ENCODE data around the gene TEX19. TPM values are rescaled to one million over a fixed set of nuclear protein-coding genes. Genes with fewer than 3 reads are reported as not detected.
A peak's percentile ranks its signal among the peaks of the same experiment; 100 is the strongest.

TEX19 gene
- total and polyA plus RNA-seq, 9 of the 15 experiments (the other 6 are each of a cell fraction or from before 2014, with no cell fraction given) = 0.10 to 4.9 (median 1.9) TPM

DNA sequence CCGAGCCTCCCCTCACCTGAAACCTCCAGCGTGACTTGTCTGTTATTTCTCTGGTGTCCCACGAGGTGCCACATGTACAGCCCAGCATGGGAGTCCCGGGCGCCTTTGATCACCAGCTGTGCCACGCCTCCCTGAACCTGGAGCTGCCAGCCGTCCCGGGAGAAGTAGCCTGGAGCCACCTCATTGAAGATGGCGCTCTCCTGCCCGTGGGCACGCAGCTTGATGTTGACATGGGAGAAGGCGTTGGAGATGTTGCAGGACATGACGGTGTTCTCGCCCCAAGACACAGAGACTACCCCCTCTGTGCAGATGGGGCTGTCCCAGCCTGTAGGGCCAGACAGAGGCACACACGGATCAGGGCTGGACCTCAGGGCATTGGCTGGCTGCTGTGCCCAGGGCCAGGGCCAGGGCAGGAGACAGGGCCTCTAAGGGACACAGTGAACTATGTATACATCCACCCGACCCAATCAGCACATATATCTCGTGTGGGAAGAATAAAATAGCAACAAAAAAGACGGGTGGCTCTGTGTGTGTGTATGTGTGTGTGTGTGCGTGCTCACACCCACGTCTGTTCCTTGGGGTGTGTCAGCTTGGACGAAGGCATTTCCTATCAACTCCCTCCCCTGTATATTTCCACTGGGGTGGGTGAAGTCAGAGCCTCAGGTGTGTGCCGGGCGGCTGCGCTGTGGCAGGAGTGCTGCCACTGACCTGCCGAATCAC, 34.3 kb upstream of the TEX19 start:
- Histone ChIP-seq H3K36me3 (ENCODE audit: control insufficient read depth, insufficient read depth, low read length) (no peaks in the 10 kb centered on the region), H3K9ac (ENCODE audit: insufficient read depth in 1 of 2, low read depth in 2 of 2, low read length in 2 of 2) (peak overlapping the region in 1 of 2 experiments; percentile 84; a peak in 2 of 4 replicates), H2AFZ (ENCODE audit: low read depth, low read length) (peak overlapping the region; percentile 56; the same call in 1 of the 2 replicates), H3K9me1 (ENCODE audit: control insufficient read depth, insufficient read depth, low read length) (no peaks in the 10 kb centered on the region), H3K4me1 (replicated peaks in 1 of 2; ENCODE audit: control insufficient read depth in 2 of 2, insufficient read depth in 2 of 2, low read length in 2 of 2) (peaks cover 51 to 97% of the 10 kb centered on the region in 2 experiments), H4K20me1 (replicated peaks; ENCODE audit: control insufficient read depth, insufficient read depth, low read length) (no peaks in the 10 kb centered on the region), H3K79me2 (ENCODE audit: control insufficient read depth, insufficient read depth, low read length) (no peaks in the 10 kb centered on the region), H3K27me3 (ENCODE audit: control insufficient read depth in 2 of 2, insufficient read depth in 2 of 2, low read length in 2 of 2) (no peaks in the 10 kb centered on the region), H3K27ac (ENCODE audit: extremely low read depth, low read depth, low read length) (peak overlapping the region; percentile 4; the same call in 1 of the 3 replicates), H3K4me2 (ENCODE audit: insufficient read depth, low read length) (no peak overlapping the region; the same call in 1 of the 2 replicates), H3K9me3 (replicated peaks; ENCODE audit: control insufficient read depth, insufficient read depth, low read depth, low read length) (no peaks in the 10 kb centered on the region), H3K4me3 (no peak overlapping the region)
- FAIRE-seq (peak; percentile 29), ATAC-seq (no peak), DNase-seq (ENCODE audit: extremely low read depth in 1 of 4, low spot score in 3 of 4) (no peak)
- TF ChIP-seq DIDO1 (tag; IDR thresholded peaks at IDR 0.05; ENCODE audit: low read depth) (no peak), KLF10 (CRISPR knock-in tag; IDR thresholded peaks at IDR 0.05) (no peak), EGR1 (conservative IDR thresholded peaks at IDR 0.05) (peak; percentile 78), CBFB (CRISPR knock-in tag; IDR thresholded peaks at IDR 0.05) (0 out of 2 replicates have a peak, but pooled peaks have one; percentile 31), ASH1L (IDR thresholded peaks at IDR 0.05; ENCODE audit: borderline replicate concordance, low read depth, partially characterized antibody) (no peak), MTA3 (IDR thresholded peaks at IDR 0.05; ENCODE audit: borderline replicate concordance) (0 out of 2 replicates have a peak, but pooled peaks have one; percentile 26), SIN3A (IDR thresholded peaks at IDR 0.05; ENCODE audit: borderline replicate concordance in 2 of 2, control insufficient read depth in 1 of 2, low read depth in 2 of 2, low read length in 2 of 2) (0 out of 4 replicates have a peak, but pooled peaks of 1 of the 2 experiments have one; percentile 10), GATAD2A (IDR thresholded peaks at IDR 0.05) (0 out of 2 replicates have a peak, but pooled peaks have one; percentile 7), NFE2 (IDR thresholded peaks at IDR 0.05; ENCODE audit: low read depth) (0 out of 2 replicates have a peak, but pooled peaks have one; percentile 1), HMGN3 (IDR thresholded peaks at IDR 0.05; ENCODE audit: borderline replicate concordance, extremely low read depth, insufficient read length, low read depth, low read length) (peak; percentile 21), L3MBTL2 (IDR thresholded peaks at IDR 0.05) (peak; percentile 76), ATF1 (CRISPR knock-in tag; IDR thresholded peaks at IDR 0.05) (no peak), ATF1 (tag; IDR thresholded peaks at IDR 0.05) (peak; percentile 17; the same call in 1 of the 2 replicates), FOXP1 (CRISPR knock-in tag; IDR thresholded peaks at IDR 0.05) (no peak), ZNF583 (CRISPR knock-in tag; IDR thresholded peaks at IDR 0.05) (no peak)
- TF ChIP-seq, protein P1, sequence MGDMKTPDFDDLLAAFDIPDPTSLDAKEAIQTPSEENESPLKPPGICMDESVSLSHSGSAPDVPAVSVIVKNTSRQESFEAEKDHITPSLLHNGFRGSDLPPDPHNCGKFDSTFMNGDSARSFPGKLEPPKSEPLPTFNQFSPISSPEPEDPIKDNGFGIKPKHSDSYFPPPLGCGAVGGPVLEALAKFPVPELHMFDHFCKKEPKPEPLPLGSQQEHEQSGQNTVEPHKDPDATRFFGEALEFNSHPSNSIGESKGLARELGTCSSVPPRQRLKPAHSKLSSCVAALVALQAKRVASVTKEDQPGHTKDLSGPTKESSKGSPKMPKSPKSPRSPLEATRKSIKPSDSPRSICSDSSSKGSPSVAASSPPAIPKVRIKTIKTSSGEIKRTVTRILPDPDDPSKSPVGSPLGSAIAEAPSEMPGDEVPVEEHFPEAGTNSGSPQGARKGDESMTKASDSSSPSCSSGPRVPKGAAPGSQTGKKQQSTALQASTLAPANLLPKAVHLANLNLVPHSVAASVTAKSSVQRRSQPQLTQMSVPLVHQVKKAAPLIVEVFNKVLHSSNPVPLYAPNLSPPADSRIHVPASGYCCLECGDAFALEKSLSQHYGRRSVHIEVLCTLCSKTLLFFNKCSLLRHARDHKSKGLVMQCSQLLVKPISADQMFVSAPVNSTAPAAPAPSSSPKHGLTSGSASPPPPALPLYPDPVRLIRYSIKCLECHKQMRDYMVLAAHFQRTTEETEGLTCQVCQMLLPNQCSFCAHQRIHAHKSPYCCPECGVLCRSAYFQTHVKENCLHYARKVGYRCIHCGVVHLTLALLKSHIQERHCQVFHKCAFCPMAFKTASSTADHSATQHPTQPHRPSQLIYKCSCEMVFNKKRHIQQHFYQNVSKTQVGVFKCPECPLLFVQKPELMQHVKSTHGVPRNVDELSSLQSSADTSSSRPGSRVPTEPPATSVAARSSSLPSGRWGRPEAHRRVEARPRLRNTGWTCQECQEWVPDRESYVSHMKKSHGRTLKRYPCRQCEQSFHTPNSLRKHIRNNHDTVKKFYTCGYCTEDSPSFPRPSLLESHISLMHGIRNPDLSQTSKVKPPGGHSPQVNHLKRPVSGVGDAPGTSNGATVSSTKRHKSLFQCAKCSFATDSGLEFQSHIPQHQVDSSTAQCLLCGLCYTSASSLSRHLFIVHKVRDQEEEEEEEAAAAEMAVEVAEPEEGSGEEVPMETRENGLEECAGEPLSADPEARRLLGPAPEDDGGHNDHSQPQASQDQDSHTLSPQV (IDR thresholded peaks at IDR 0.05) = 0 out of 2 replicates have a peak, but pooled peaks have one; percentile 47
- TF ChIP-seq, protein P2, sequence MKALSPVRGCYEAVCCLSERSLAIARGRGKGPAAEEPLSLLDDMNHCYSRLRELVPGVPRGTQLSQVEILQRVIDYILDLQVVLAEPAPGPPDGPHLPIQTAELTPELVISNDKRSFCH (CRISPR knock-in tag; IDR thresholded peaks at IDR 0.05) = no peak
- TF ChIP-seq, protein P2 (tag; IDR thresholded peaks at IDR 0.05) = peak; percentile 36; the same call in 1 of the 2 replicates
- no TSS peak for BruUV-seq (replicated peaks)
- POLR2A ChIA-PET = interaction anchor here (0.9 kb wide), 1 partner anchor 33 kb away, joined by 4 read pairs; no protein-coding TSS in a partner anchor
- CTCF ChIA-PET (ENCODE audit: low intra/inter-chr PET ratio) = no interaction called here
- intact Hi-C loops (cut with micrococcal nuclease) = no loop called here
- in situ Hi-C loops (cut with MboI) = no loop called here
- 55% methylated on average over 22 of the region's 25 CpGs for WGBS (ENCODE audit: insufficient coverage, low coverage, missing lambda C conversion rate)
